Smooth muscle cell (in vitro differentiated cells): ENCODE results near the gene SLCO4A1. TPM values are rescaled to one million over a fixed set of nuclear protein-coding genes. Genes with fewer than 3 reads are reported as not detected.

Experiments
- DNase-seq: peaks from one replicate; lab custom pipeline; 2025; ENCODE audit not compliant: unreplicated experiment; lab: John Stamatoyannopoulos, UW
- H2AFZ ChIP-seq: fragments of 200-600 bp; sonication (generic); 2 replicates; pipeline ENCODE4 v1.6.0; 2016; ENCODE audit warnings: antibody characterized with exemption, low read depth, mild to moderate bottlenecking
- H3F3A ChIP-seq: fragments of 200-600 bp; sonication (generic); 2 replicates; pipeline ENCODE4 v1.6.0; 2017; ENCODE audit warnings: antibody characterized with exemption, low read depth
- H3K27ac ChIP-seq: fragments of 200-600 bp; sonication (generic); 2 replicates; pipeline ENCODE4 v1.5.1; 2016; ENCODE audit warnings: low read depth, mild to moderate bottlenecking
- H3K27me3 ChIP-seq: fragments of 200-600 bp; sonication (generic); 2 replicates; pipeline ENCODE4 v1.6.1; 2016; ENCODE audit warnings: low read depth, mild to moderate bottlenecking
- H3K36me3 ChIP-seq: fragments of 200-600 bp; sonication (generic); 2 replicates; pipeline ENCODE4 v1.5.1; 2016; ENCODE audit warnings: low read depth
- H3K4me1 ChIP-seq: fragments of 200-600 bp; sonication (generic); 2 replicates; pipeline ENCODE4 v1.5.1; 2016; ENCODE audit warnings: low read depth
- H3K4me2 ChIP-seq: fragments of 200-600 bp; sonication (generic); 2 replicates; pipeline ENCODE4 v1.6.0; 2016; ENCODE audit warnings: mild to moderate bottlenecking
- H3K4me3 ChIP-seq: fragments of 200-600 bp; sonication (generic); 2 replicates; pipeline ENCODE4 v1.5.1; 2016; ENCODE audit warnings: mild to moderate bottlenecking
- H3K79me2 ChIP-seq: fragments of 200-600 bp; sonication (generic); 2 replicates; pipeline ENCODE4 v1.6.0; 2016; ENCODE audit warnings: low read depth, mild to moderate bottlenecking
- H3K9ac ChIP-seq: fragments of 200-600 bp; sonication (generic); 2 replicates; pipeline ENCODE4 v1.6.0; 2016; ENCODE audit warnings: low read depth
- H3K9me3 ChIP-seq: fragments of 200-600 bp; sonication (generic); replicated peaks from 2 replicates; pipeline ENCODE4 v1.5.1; 2016; ENCODE audit warnings: low read depth
- H4K20me1 ChIP-seq: fragments of 200-600 bp; sonication (generic); 2 replicates; pipeline ENCODE4 v1.6.0; 2016; ENCODE audit warnings: low read depth
- CTCF ChIP-seq: fragments of 200-600 bp; sonication (generic); IDR thresholded peaks from 2 replicates; pipeline ENCODE4 v1.5.1; 2017; ENCODE audit warnings: borderline replicate concordance, mild to moderate bottlenecking, antibody characterized with exemption; ENCODE audit not compliant: insufficient read depth, poor library complexity, severe bottlenecking
- WGBS: methylation state at CpG from one replicate; pipeline ENCODE4 v1.1.7; 2016; ENCODE audit warnings: low lambda C conversion rate; 5-methylcytosine and 5-hydroxymethylcytosine counted together
- polyA plus RNA-seq: library from polyadenylated mRNA; unstranded; fragments of >200 nt; fragmentation: Nextera tagmentation; extraction: Ambion mirVana; gene quantifications from 2 replicates; pipeline ENCODE4 v1.2.1, GENCODE V29; 2016
- total RNA-seq: library from RNA; depleted of rRNA; stranded (reverse); fragments of >200 nt; gene quantifications from 2 replicates; pipeline ENCODE4 v1.2.3, GENCODE V29; 2014

The SLCO4A1 gene
- total and polyA plus RNA-seq, 2 experiments from 2014 or later: 0.81 to 1.4 TPM

- H3K27ac ChIP-seq: no peak overlapping the region
- H3K79me2 ChIP-seq: no peaks in the 10 kb centered on the region
- H3K9ac ChIP-seq: no peak overlapping the region
Observed at GRCh38 chr20:62641321-62642050, 817 bp upstream of the SLCO4A1 start.

GRCh38 chr20:62642666-62643520, 590 bp downstream of the SLCO4A1 start:
- H3K9ac ChIP-seq: no peak overlapping the region
- no peak for DNase-seq
- H3K27ac ChIP-seq: no peak overlapping the region
- WGBS: 4% methylated on average over 73 of the region's 84 CpGs
- no peaks in the 10 kb centered on the region for H3K36me3 ChIP-seq
- no peaks in the 10 kb centered on the region for H4K20me1 ChIP-seq
- no peaks in the 10 kb centered on the region for H3K9me3 ChIP-seq
- H3F3A ChIP-seq: no peaks in the 10 kb centered on the region
- H3K4me3 ChIP-seq: peak overlapping the region; percentile 55
- TF ChIP-seq CTCF: no peak
- H3K79me2 ChIP-seq: no peaks in the 10 kb centered on the region
- H2AFZ ChIP-seq: no peak overlapping the region
- peaks cover 30% of the 10 kb centered on the region for H3K27me3 ChIP-seq
- peak overlapping the region; percentile 91 for H3K4me2 ChIP-seq
- H3K4me1 ChIP-seq: peaks cover 11% of the 10 kb centered on the region

More at GRCh38 chr20:62641321-62642050, 817 bp upstream of the SLCO4A1 start:
- no peaks in the 10 kb centered on the region for H3K36me3 ChIP-seq
- H3K9me3 ChIP-seq: no peaks in the 10 kb centered on the region
- H4K20me1 ChIP-seq: no peaks in the 10 kb centered on the region
- 54% methylated on average over 32 of the region's 32 CpGs for WGBS
- peak overlapping the region; percentile 55 for H3K4me3 ChIP-seq
- no peaks in the 10 kb centered on the region for H3F3A ChIP-seq
- H3K4me1 ChIP-seq: peaks cover 11% of the 10 kb centered on the region
- no peak for TF ChIP-seq CTCF
- H2AFZ ChIP-seq: no peak overlapping the region
- H3K27me3 ChIP-seq: peaks cover 30% of the 10 kb centered on the region
- H3K4me2 ChIP-seq: peak overlapping the region; percentile 91
- no peak for DNase-seq

- Histone ChIP-seq H3K27ac (no peak overlapping the region), H3K9ac (no peak overlapping the region), H3K4me2 (peak overlapping the region; percentile 91), H3K36me3 (no peaks in the 10 kb centered on the region), H2AFZ (no peak overlapping the region), H3F3A (no peaks in the 10 kb centered on the region), H3K4me1 (peaks cover 11% of the 10 kb centered on the region), H4K20me1 (no peaks in the 10 kb centered on the region), H3K4me3 (peak overlapping the region; percentile 55), H3K79me2 (no peaks in the 10 kb centered on the region), H3K27me3 (peaks cover 30% of the 10 kb centered on the region), H3K9me3 (no peaks in the 10 kb centered on the region)
- no peak for TF ChIP-seq CTCF
- no peak for DNase-seq
- 51% methylated on average over 14 of the region's 14 CpGs for WGBS
Observed at GRCh38 chr20:62643521-62644043, 1.3 kb downstream of the SLCO4A1 start.
